Fibroblast of upper back skin (primary cell): ENCODE data around the gene MRPL57.
"Not testable (repeated sequence)": the region's sequence is repeated elsewhere in the genome, so short reads cannot be mapped to it uniquely, and the experiment has no call there.

ENCODE experiments used
- DNase-seq: peaks from one replicate; pipeline ENCODE4 v3.0.0-alpha.2; 2013

The MRPL57 gene

GRCh38 chr13:21197606-21198225 lies 21.3 kb downstream of the MRPL57 start:
- not testable (repeated sequence) for DNase-seq

- not testable (repeated sequence) for DNase-seq
Measured at GRCh38 chr13:21198391-21198790, 21.9 kb downstream of the MRPL57 start.

DNA sequence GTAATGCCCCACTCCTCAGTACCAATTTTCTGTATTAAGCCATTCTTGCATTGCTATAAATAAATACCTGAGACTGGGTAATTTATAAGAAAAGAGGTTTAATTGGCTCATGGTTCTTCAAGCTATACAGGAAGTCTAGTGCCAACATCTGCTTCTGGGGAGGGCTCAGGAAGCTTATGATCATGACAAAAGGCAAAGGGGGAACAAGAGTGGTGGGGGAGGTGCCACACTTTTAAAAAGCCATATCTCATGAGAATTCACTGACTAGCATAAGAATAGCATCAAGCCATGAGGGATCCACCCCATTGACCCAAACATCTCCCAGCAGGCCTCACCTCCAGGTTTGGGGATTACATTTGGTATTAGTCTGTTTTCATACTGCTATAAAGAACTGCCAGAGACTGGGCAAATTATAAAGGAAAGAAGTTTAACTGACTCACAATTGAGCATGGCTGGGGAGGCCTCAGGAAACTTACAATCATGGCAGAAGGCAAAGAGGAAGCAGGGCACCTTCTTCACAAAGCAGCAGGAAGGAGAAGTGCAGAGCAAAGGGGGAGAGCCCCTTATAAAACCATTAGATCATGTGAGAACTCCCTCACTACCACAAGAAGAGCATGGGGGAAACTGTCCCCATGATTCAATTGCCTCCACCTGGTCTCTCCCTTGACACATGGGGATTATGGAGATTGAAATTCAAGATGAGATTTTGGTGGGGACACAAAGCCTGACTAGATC lies 25.2 kb downstream of the MRPL57 start:
- not testable (repeated sequence) for DNase-seq

- DNase-seq, result no peak
Measured at GRCh38 chr13:21202767-21203531, 26.5 kb downstream of the MRPL57 start.

GRCh38 chr13:21208652-21209154 lies 32.2 kb downstream of the MRPL57 start:
- no peak for DNase-seq

- no peak for DNase-seq
Measured at GRCh38 chr13:21212138-21212775, 35.8 kb downstream of the MRPL57 start.

DNA sequence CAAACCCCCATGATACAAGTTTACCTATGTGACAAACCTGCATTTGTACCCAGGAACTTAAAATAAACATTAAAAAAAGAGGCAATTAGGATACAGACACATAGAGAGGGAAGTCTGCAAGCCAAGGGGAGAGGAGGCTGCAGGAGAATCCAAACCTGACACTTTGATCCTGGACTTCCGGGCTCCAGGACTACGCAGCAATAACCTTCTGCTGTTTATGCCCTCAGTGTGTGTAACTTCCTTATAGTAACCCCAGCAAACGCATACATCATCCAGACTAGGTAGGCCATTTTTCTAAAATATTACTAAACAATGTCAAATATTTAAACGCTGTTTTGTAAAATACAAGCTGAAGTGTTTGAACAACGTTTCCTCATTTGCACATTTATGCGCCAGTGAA lies 39.0 kb downstream of the MRPL57 start:
- DNase-seq, result not testable (repeated sequence)

DNA sequence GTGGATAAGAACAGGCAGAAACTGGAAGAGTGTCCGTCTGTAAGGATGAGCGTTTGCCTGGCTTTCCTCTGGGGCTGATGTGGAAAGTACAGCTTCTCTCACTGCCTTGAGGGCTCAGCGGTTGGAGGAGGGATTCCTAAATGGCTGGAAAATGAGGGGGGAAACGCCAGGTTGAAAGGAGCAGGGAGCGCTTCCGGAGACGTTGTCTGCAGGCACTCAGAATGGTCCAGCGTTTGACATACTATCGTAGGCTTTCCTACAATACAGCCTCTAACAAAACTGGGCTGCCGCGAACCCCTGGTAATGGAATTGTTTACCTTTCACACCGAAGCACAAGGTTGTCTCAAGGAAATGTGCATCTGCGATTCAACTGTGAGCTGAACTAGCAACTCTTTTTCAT lies 39.9 kb downstream of the MRPL57 start:
- no peak for DNase-seq

DNA sequence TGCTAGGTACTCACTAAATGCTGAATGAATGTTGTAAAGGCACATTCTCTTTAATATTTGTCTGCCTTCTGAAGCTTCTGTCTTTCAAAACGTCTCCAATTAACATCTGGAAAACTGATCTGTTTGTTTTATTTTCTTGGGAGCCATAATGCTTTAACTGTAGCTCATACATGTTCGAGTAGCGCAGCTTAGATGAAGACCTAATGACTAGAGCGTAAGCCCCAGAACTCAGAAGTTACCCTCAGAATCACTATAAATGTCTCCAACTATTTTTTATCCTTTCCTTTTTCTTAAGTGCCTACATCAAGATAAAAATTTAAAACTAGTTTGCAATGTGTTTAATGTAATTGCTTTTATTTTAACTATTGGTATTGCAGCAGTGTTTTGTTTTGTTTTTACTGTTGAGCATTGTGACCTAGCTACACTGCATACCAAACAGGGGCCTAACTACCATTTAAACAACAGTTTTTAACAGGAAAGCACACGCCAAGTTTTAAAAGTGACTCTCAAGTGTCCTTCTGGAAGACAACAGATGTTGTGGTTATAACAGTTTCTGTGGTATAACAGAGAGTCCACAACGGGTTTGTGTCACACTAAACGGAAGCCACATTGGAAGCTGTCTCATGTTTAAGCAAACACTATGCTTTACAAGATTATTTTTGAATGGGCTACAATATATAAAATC lies 42.0 kb downstream of the MRPL57 start:
- no peak for DNase-seq

DNA sequence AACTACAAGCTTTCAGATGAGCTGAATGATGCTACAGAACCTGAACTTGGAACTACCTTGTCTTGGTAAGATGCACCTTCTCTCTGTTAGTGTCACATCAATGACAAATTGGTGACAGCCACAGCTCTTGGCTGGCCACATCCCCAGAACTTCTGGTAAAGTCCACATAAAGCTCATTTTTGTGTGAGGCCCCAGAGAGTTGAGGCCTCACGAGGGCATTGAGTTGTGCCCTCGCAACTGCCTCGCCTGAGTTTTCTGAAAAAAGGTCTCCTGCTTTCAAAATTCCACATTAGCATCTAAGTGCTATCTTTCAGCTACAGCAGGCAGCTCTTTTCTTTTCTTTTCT lies 42.6 kb downstream of the MRPL57 start:
- no peak for DNase-seq

DNA sequence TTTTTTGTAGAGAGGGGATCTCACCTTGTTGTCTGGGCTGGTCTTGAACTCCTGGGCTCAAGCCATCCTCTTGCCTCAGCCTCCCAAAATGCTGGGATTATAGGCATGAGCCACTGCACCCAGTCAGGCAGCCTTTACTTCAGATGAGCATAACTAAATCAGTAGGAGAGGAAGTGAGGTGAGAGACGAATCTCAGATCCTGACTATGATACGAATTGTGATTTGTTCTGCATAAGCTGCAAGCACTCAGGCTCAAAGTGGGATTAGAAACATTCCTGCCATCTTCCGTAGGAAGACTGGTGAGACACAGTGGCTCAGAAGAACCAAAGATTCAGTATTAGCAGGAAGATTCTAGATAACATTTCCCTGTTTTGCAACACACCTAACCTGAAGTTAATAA lies 43.3 kb downstream of the MRPL57 start:
- DNase-seq, result not testable (repeated sequence)

DNA sequence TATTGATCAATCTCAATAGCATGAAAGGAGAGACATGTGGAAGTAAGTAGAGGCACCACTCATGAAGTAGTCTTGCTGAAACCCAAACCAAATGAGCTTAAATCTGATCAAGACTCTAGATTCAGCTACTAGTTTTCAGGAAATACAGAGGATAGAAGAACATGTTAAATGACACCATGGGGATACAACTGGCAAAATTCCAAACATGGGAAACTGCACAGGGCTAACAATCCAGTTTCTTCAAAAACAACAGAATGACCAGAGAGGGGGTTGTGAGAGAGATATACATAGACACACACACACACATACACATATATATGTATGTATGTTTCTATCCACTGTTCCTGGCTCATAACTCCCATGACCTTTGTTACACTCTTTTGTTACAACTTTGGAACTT lies 44.8 kb downstream of the MRPL57 start:
- DNase-seq, result no peak

GRCh38 chr13:21225082-21225481 lies 48.6 kb downstream of the MRPL57 start:
- no peak for DNase-seq

DNA sequence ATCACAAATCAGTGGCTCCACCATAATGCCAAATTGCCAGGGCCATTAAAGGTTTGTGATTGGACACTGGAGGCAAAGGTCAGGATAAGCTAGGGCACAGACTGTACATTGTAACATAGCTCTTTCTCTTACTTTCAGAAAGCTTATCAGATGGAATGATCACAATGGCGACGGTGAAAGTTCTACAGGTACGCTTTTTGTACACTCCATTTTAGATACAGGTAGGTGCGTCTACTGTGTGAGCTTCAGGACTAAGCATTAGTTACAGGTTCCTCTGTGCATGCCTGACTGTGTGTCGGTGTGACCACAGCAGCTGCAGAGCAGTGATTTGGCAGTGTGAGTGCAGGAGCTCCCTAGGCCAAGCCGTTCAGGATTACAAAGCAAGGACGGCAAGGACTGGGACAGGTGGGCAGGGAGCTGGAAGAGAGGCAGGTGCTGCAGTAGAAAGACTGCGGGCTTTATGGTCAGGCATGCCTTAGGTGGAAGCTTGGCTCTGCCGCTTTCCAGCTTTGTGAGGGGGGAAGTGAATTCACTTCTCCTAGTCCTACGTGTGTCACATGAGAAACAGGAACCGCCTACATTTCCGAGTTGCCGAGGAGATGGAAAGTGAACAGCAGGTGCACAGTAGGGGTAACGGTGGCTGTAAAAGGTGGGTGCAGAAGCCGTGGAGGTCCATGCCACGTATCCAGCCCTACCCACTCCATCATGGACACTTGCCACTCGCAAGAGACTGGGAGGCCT lies 49.6 kb downstream of the MRPL57 start:
- DNase-seq, result no peak

GRCh38 chr13:21227917-21228316 lies 51.5 kb downstream of the MRPL57 start:
- no peak for DNase-seq
